DMS 273 treated with DMSO at 0.1 percent for 48 hours (cell line): Measurements from ENCODE around the gene IGLL5.
"Not testable (repeated sequence)": the region's sequence is repeated elsewhere in the genome, so short reads cannot be mapped to it uniquely, and the experiment has no call there.

Experiments used
- DNase-seq: peaks from one replicate; lab custom pipeline; 2025; lab: John Stamatoyannopoulos, UW

The IGLL5 gene

DNA sequence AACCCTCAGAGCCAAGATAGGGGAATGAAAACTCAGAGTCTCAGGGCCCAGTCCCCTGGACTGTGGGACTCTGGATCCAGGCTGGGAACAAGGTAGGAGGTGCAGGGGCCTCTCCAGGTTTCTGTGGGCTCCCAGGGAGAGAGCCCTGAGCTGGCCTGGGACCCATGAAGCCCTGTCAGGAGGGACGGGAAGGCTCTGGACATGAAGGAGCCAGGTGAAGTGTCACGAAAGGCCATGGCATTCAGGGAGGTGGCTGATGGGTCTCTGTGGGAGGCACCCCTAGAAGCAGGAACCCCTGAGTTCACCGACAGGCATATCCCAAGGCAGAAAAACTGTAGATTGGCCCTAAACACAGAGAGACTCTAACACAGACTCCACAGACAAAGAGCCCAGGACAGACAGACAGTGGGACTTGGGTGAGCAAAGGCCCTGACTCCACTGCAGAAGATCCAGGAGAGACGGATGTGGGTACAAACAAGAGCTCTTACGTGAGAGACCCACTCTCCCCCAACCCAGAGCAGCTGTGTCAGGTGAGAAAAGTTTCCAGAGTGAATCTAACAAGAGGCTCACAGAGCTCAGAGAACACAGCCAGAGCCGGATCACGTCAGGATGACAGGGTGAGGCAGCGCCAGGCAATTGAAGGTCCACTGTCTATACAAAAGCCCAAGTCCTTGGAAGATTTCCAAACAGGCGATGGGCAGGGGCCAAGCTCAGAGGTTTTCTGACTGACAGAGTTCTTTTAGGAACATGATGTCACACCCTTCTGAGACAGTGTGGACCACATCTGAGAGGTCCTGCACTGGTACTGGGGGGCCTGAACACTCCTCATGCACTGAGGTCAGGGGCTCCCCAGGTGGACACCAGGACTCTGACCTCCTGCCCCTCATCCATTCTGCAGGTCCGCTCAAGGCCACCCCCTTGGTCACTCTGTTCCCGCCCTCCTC lies 27.4 kb downstream of the IGLL5 start:
- no peak for DNase-seq

DNA sequence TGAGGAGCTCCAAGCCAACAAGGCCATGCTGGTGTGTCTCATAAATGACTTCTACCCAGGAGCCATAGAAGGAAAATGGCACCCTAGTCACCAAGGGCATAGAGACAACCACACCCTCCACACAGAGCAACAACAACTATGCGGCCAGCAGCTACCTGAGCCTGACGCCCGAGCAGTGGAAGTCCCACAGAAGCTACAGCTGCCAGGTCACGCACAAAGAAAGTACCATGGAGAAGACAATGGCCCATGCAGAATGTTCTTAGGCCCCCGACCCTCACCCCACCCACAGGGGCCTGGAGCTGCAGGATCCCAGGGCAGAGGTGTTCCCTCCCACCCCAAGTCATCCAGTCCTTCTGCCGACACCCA lies 28.0 kb downstream of the IGLL5 start:
- DNase-seq: no peak

- no peak for DNase-seq
Measured at GRCh38 chr22:22916215-22916951, 28.8 kb downstream of the IGLL5 start.

GRCh38 chr22:22916952-22917290 lies 29.3 kb downstream of the IGLL5 start:
- no peak for DNase-seq

- DNase-seq: no peak
Measured at GRCh38 chr22:22917377-22917776, 29.8 kb downstream of the IGLL5 start.

GRCh38 chr22:22918297-22918965 lies 30.8 kb downstream of the IGLL5 start:
- DNase-seq: no peak

DNA sequence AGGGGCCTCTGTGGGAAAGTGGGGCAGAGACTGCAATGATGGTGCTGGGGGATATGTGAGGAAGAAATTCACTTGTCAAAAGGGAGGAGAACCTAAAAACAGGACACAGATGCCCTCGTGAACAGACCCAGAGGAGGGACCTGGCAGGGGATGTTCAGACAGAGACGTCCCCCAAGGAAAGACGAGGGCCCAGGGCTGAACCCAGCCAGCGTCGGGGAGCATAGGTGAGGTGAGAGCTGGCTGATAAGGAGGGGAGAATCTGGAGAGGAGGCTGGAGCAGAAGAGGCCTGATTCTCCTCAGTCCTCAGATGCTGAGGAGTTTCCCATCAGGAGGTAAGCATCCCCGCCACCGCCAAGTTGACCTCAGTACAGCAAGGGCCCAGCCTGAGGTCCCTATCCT lies 31.4 kb downstream of the IGLL5 start:
- no peak for DNase-seq

DNA sequence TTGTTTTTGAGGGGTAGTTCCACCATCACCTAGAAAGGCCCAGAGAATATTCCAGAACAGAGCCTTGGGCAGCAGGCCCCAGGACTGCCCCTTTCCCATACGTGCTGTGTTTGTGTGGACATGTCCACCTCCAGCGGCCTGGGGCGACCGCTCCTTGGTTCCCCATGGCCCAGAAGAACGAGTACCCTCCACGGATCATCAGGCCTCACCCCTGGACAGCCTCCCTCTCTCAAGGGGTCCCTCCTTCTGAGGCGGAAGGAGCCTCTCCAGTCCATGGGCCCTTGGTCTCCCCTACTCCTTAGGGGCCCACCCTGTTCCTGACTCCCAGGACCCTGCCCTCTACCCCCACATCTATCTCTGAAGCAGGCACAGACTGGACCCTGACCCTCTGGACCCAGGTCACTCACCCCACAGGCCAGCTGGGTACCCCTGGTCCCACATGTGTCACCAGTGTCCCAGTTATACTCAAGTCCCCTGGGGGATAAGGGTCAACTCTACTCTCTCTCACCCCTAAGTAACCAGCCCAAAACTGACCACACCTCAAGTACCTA lies 32.6 kb downstream of the IGLL5 start:
- no peak for DNase-seq

- DNase-seq: no peak
Measured at GRCh38 chr22:22920910-22921550, 33.4 kb downstream of the IGLL5 start.

DNA sequence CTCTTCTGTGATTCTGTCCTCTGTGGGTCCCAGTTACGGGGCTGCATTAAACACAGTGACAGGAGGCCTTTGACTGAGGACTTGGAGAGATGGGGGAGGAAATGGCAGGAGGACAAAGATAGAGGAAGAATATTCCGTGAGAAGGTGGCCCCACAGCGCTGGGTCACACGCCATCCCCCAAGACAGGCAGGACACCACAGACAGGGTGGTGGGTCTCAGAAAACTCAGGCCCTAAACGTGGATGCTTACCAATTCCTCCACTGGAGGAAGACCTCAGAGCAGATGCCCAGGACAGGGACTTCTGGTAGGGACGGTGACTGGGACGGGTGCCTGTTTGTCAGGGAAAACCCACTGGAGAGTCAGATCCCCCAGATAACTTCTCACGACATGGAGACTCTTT lies 34.0 kb downstream of the IGLL5 start:
- DNase-seq: no peak

DNA sequence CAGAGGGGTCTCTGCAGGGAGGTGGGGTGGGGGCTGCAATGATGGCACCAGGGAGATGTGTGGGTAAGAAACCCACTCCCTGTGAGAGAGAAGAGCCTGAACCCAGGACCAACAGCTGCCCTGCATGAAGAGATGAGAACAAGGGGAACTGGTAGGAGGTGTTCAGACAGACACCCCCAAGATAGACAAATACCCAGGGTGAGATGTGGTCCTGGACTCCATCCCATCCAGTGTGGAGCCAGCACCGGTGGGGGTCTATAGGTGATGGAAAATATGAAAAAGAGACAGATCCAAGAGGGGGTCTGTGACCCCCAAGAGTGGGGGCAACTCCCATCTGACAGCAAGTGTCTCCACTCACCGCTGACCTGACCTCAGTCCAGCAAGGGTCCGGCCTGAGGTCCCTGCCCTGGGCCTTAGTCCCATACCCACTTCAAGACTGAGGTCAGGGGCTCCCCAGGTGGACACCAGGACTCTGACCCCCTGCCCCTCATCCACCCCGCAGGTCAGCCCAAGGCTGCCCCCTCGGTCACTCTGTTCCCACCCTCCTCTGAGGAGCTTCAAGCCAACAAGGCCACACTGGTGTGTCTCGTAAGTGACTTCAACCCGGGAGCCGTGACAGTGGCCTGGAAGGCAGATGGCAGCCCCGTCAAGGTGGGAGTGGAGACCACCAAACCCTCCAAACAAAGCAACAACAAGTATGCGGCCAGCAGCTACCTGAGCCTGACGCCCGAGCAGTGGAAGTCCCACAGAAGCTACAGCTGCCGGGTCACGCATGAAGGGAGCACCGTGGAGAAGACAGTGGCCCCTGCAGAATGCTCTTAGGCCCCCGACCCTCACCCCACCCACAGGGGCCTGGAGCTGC lies 34.7 kb downstream of the IGLL5 start:
- DNase-seq: not testable (repeated sequence)

- DNase-seq: no peak
Measured at GRCh38 chr22:22922954-22923319, 35.3 kb downstream of the IGLL5 start.

DNA sequence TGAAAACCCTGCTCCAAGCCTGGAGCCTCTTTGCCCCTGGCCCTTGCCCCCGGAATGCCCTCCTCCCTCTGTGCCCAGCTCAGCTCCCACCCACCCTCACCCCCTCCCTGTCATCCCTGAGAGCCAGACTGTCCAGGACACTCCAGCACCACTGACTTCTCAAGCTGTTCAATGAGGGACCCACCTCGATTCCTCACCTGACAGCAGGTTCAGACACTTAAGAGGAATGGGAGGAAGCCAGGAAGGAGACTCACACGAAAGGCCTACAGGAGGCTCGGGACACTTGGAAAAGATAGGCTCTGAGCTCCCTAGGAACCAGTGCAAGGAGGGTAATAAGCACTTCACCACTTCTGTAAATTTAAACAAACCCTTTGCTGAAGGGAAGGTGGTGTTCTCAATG lies 35.8 kb downstream of the IGLL5 start:
- no peak for DNase-seq

- no peak for DNase-seq
Measured at GRCh38 chr22:22923930-22924329, 36.3 kb downstream of the IGLL5 start.

- DNase-seq: no peak
Measured at GRCh38 chr22:22924369-22925145, 36.9 kb downstream of the IGLL5 start.

- no peak for DNase-seq
Measured at GRCh38 chr22:22925146-22925804, 37.7 kb downstream of the IGLL5 start.

DNA sequence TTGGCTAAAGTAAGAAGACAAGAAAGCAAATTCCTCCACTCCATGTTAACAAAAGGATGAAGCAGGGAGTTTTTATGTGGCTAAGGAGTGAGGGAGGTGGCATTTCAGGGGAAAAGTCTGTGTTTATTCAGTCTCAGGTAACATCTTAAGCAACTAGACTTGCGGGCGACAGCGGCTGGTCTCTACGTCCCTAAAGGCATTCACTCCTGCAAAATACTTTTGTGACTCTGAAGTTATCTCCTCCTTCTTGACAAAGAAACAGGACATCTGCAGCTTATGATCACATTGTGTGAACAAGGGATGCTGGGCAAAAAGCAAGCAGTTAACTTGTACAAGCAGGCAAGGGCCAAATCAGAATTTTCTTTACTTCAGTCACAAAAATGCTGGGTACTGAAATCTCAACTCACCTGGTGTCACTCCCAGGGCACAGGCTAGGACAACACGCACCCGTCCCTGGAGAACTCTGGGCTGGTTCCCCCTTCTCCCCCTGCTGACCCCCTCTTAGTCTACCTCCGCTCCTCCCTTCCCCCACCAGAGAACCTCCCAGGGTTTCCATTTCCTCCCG lies 38.3 kb downstream of the IGLL5 start:
- no peak for DNase-seq

- no peak for DNase-seq
Measured at GRCh38 chr22:22926370-22927195, 39.0 kb downstream of the IGLL5 start.
